Stimulated activated naive CD4-positive, alpha-beta T cell (primary cell): Measurements from ENCODE around the gene ZNF394.

Experiments
- DNase-seq, 6 experiments: peaks; one replicate each; lab custom pipeline; 2025; lab: John Stamatoyannopoulos, UW

Gene ZNF394

GRCh38 chr7:99449326-99449725, 50.8 kb downstream of the ZNF394 start:
- DNase-seq: no peak

DNA sequence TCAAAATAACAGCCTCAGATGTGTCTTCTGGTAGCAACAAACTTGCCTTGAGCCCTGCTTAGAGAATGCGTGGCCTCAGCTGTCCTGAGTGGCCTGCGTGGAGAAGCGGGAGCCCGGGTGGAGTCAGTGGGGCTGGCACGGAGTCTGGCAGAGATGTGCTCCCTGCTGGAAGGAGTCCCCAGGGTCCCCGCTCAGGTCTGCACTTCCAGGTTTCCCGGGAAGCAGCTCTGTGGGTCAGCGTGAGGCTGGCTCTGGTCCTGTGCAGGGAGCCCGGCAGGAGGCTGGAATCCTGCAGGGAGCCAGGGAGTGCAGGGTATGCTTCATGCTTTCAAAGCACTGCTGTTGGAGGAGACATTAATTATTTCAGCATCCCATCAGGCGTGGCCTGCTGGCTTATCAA, 51.2 kb downstream of the ZNF394 start:
- no peak for DNase-seq

- DNase-seq: no peak
These were observed 52.1 kb downstream of the ZNF394 start for GRCh38 chr7:99447943-99448342.

DNA sequence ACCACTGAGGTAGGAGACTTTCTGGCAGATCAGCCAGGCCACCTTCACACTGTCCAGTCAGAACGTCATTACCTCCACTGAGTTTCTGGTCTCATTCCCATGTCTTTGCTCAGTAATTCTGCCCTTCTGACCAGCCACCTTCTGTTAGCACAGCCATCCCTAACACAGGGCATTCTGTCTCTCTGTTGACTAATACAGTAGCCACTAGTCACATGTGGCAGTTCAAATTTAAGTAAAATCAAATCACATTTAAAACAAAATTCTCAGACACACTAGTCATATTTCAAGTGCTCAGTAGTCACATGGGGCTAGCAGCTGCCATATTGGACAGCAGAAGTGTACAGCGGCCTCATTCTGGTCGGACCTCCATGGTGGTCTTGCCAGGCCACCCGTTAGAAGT, 54.0 kb downstream of the ZNF394 start:
- no peak for DNase-seq
